NCI-H526 treated with DMSO at 0.1 percent for 48 hours (cell line): ENCODE data around the gene HOXB6.

Experiments
- DNase-seq: peaks from one replicate; lab custom pipeline; 2025; lab: John Stamatoyannopoulos, UW

HOXB6 gene

GRCh38 chr17:48604770-48605329 lies at the start of gene HOXB6:
Gene HOXB6, minus strand, starts transcription at chr17:48604986. Its CDS starts 6,836 bp downstream, at chr17:48598150.
- DNase-seq, result no peak

- DNase-seq, result no peak
Observed at GRCh38 chr17:48649741-48650140, 45.0 kb upstream of the HOXB6 start.

- DNase-seq, result no peak
Observed at GRCh38 chr17:48647963-48648245, 43.1 kb upstream of the HOXB6 start.

DNA sequence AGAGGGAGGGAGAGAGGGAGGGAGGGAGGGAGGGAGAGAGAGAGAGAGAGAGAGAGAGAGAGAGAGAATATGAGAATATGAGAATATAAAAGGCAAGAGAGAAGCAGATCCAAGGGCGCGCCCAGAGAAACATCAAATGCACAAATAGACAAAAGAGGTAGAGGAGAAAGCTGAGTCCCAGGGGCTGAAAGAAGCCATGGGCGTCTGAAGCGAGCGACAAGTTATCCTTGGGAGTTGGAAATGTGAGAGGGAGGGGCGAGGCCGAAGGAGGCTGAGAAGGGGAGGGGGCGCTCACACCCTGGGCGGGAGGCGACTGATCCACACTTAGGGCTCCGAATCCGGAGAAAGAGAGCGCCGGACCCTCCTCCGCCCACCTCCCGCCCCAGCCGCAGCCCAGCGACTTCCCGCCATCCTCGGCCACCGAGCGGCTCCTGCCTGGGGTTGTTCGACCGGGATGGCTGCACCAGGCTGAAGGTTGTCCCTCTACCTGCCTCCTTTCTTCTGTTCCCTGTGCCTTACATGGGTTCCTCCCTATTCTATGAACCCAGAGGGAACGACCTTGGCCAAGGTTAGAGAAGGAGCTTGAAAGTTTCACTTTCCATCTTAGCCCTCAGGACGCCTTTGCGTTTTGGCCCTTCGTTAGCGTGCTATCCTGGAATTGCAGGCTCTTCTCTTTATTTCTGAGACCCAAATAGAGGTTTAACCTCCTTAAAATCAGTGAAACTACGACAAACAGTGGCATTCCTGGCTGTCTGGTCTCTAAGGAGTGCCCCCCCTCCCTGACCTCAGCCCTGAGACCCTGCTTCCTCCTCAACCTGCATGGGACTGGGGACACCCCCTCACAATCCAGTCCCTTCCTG lies 42.5 kb upstream of the HOXB6 start:
- DNase-seq, result no peak

GRCh38 chr17:48646183-48647102 lies 41.7 kb upstream of the HOXB6 start:
- no peak for DNase-seq

- no peak for DNase-seq
Observed at GRCh38 chr17:48645639-48646182, 40.9 kb upstream of the HOXB6 start.

DNA sequence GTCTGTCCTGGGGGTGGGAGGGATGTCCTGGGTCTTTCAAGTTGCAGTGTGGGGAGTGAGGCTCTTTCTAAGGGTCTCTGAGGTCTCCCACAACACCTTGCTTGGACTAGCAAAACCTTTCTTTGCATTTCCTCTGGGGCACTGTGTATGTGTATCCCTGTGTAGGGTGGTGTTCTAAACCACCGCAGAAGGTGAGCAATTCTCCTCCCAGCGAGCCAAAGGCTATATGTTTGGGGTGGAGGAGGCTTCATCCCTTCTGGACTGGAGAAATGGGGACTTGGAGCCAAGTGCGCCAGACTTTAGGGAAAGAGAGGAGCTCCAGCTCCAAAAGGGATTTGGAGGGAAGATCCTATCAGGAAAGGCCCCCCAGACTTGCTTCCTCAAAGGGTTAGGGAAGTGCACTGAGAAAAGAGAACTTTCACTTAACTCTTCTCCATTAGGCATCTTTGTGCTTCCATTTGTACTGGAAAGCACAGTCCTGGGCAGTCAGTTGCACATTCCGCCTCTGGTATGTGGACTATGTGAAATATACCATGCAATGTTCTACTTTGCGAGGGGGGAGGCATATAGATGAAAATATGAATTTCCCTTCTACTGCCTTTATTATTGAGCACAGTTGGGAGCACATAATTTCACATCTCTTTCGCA lies 40.2 kb upstream of the HOXB6 start:
- DNase-seq, result no peak

- DNase-seq, result no peak
Observed at GRCh38 chr17:48644159-48644558, 39.4 kb upstream of the HOXB6 start.

DNA sequence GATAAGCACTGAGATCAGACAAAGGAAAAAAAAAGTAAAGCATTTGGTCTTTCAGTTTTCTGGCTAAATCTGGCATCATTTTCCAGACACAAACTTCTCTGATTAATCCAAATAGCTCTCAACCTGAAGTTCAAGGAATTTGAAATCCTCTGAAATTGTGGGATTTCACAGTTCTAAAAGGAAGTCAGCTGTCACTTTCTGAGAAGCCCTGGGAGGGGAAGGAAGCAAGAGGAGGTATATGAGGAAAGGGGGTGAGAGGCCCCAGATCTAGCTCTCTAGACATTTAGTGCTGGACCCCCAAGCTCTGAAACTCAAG lies 38.9 kb upstream of the HOXB6 start:
- no peak for DNase-seq

DNA sequence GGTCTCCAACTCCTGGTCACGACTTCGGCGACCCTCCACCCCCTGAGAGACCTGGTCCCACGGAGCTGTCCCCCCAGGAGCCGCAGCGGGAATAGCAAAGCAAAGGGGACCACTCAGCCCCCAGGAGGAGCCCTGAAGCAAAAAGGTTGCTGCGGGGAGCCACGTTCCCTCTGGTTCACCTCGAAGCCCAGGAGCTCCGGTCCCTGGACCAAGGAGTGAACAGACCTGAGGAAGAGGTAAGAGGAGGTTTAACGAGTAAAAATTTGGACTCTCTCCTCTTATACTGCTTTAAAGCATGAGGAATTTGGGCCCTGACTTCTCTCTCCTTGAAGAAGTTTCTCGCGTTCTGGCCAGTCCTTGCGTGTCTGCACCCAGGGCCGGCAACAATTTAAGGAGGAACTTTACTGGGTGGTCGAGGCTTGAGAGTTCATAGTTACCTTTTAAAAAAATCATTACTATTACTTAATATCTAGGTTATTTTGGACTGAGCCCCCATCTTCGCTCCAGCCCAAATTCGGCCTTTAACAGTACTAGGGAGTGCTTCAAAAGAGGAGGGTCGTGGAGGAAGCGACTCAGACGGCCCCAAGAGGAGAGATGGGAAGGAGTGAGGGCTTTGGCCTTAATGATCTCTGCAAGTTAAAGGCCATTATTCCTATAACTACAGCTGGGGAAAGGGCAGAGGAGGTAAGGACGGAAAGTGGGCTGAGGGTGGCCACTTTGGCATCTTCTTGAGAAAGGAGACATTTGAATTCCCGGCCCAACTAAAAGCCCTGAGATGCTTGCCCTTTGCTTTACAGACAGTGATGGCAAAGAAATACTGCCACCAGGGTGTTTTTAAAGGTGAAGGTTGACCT lies 38.3 kb upstream of the HOXB6 start:
- no peak for DNase-seq

- DNase-seq, result no peak
Observed at GRCh38 chr17:48642059-48642842, 37.5 kb upstream of the HOXB6 start.

- no peak for DNase-seq
Observed at GRCh38 chr17:48641541-48642058, 36.8 kb upstream of the HOXB6 start.

DNA sequence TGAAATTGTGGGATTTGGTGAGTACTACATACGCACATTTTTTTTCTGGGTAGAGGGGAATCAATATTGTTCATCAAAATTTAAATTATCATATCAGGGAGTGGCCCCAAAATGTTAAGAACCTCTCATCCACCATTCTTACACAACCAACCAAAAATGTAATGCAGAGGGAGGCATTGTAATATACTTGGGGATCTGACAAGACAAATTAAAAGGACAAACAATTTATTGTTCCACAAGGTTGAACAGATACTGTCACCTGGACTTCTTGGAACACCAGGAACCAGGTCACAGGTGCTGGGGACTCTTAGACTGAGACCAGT lies 36.0 kb upstream of the HOXB6 start:
- DNase-seq, result no peak

DNA sequence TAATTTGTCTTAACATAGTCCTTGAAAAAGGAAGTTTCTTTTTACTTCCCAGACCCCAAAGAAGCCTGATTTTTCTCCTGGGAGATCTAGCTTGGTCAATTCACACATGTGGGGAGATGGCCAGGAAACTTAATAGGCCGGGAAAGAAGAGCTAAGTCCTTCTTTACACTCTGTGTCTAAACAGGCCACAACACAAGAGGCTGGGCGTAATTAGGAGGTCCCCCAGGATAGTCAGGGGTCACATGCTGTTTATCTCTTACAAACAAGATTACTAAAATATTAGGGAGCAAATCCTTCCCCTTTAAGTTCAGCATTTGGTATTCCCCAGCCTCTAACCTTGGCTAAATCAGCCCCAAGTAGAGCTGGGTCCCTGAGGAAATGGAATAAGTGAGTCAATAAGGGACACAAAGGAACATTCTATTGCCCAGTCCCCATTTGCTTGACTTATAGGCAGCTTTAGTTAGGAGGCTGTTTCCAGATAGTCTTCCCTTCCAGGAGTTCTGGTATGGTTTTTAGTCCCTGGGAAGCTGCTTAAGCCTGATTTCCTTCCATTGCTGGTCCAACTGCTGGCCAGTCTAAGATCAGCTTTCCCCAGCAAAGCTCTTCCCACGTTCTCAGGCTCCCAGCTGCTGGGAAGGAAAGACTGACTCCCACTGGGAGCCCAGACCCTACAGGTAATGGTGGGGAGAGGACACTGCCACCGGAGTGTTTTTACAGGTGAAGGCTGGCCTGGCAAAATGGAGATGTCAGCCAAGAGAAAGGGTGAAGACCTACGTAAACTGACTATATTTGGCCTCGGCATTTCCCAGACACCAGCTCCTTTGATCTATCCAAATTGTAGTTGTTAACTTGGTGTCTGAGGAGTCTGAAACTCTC lies 35.4 kb upstream of the HOXB6 start:
- no peak for DNase-seq

DNA sequence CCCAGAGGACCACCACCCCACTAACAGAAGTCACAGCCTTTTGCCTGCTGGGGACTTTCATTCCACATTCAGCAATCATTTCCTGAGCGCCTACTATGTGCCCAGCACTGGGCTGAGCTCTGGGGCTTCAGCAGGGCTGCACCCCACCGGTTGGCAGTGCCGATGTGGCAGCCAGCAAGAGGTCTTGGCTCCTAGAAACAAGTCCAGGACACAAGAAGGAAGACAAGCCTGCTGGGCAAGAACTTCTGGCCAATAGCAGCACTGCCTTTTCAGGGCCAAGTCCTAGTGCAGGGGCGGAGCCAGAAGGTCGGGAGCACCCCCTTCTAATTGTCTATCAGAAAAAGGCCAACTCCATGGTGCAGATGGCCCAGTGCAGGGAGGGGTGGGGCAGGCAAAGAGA lies 34.4 kb upstream of the HOXB6 start:
- no peak for DNase-seq

- no peak for DNase-seq
Observed at GRCh38 chr17:48637323-48638260, 32.8 kb upstream of the HOXB6 start.

GRCh38 chr17:48636177-48637018 lies 31.6 kb upstream of the HOXB6 start:
- peak; percentile 79 for DNase-seq
